K562 (cell line): ENCODE measurements around the gene HOXC10. TPM values are rescaled to one million over a fixed set of nuclear protein-coding genes. Genes with fewer than 3 reads are reported as not detected.
A peak's percentile ranks its signal among the peaks of the same experiment; 100 is the strongest.

Experiments used
- ATAC-seq: fragments of 200-7000 bp; cut with Tn5 transposase; 3 replicates; pipeline ENCODE4 v1.9.1; 2020; ENCODE audit warnings: moderate library complexity
- BruUV-seq: library from RNA; stranded (reverse); fragments of 400-500 nt; replicated peaks from 2 replicates; lab custom pipeline; 2021; lab: Mats Ljungman, UMichigan
- CTCF ChIA-PET: fragments of 300-600 bp; formaldehyde crosslinking; extraction: SDS; loops from one replicate; lab custom pipeline; 2021; ENCODE audit warnings: low intra/inter-chr PET ratio; lab: Yijun Ruan, JAX
- POLR2A ChIA-PET: fragments of 300-600, 350-650 bp; sonication (Branson Sonifier 250); formaldehyde crosslinking; extraction: SDS; loops from one replicate; lab custom pipeline; 2021; ENCODE audit warnings: antibody characterized with exemption, inconsistent platforms; lab: Yijun Ruan, JAX
- DNase-seq, 4 experiments: peaks; one replicate each; pipeline versions ENCODE4 v3.0.0 to v3.0.0-alpha.2; 2011 to 2018; ENCODE audit warnings: low spot score in 3 of 4, mixed read lengths in 3 of 4; ENCODE audit errors: extremely low read depth in 1 of 4
- FAIRE-seq: peaks from 2 replicates; lab custom pipeline; 2011; peaks lifted over from hg19 to GRCh38; lab: Jason Lieb, UNC
- H2AFZ ChIP-seq: 2 replicates; pipeline ENCODE4 v1.6.0; 2011; ENCODE audit warnings: low read depth, low read length, control low read depth, inconsistent platforms
- H3K27ac ChIP-seq: fragments of 200-600 bp; 3 replicates; pipeline ENCODE4 v1.8.0; 2011; ENCODE audit warnings: low read depth, mild to moderate bottlenecking, control low read depth, inconsistent platforms, low read length, moderate library complexity, mixed read lengths; ENCODE audit errors: extremely low read depth
- H3K27me3 ChIP-seq, 2 experiments: fragments of 300-600 bp in 1 of 2; 2 replicates in 1 of 2; 3 replicates in 1 of 2; pipeline versions ENCODE4 v1.6.0 to v1.8.0; 2011; ENCODE audit warnings: inconsistent platforms in 2 of 2, low read length in 2 of 2, mild to moderate bottlenecking in 1 of 2, mixed read lengths in 1 of 2, moderate library complexity in 1 of 2; ENCODE audit not compliant: control insufficient read depth in 2 of 2, insufficient read depth in 2 of 2
- H3K36me3 ChIP-seq: fragments of 300-600 bp; 3 replicates; pipeline ENCODE4 v1.8.0; 2011; ENCODE audit warnings: mild to moderate bottlenecking, low read length, inconsistent platforms; ENCODE audit not compliant: control insufficient read depth, insufficient read depth
- H3K4me1 ChIP-seq, 2 experiments: fragments of 200-600 bp in 1 of 2; replicated peaks in 1 of 2; 2 replicates in 1 of 2; 3 replicates in 1 of 2; pipeline versions ENCODE4 v1.5.1 to v1.8.0; 2011; ENCODE audit warnings: inconsistent platforms in 2 of 2, low read length in 2 of 2, mild to moderate bottlenecking in 1 of 2, mixed read lengths in 1 of 2, moderate library complexity in 1 of 2; ENCODE audit not compliant: control insufficient read depth in 2 of 2, insufficient read depth in 2 of 2
- H3K4me2 ChIP-seq: 2 replicates; pipeline ENCODE4 v1.6.1; 2011; ENCODE audit warnings: low read length, control low read depth, inconsistent platforms, mixed read lengths; ENCODE audit not compliant: insufficient read depth
- H3K4me3 ChIP-seq: fragments of 200-600 bp; sonication (generic), shearing (Covaris generic); 2 replicates; pipeline ENCODE4 v1.5.1; 2016; ENCODE audit warnings: control low read depth, inconsistent platforms
- H3K79me2 ChIP-seq: fragments of 200-600 bp; 3 replicates; pipeline ENCODE4 v1.8.0; 2011; ENCODE audit warnings: low read length, inconsistent platforms; ENCODE audit not compliant: control insufficient read depth, insufficient read depth
- H3K9ac ChIP-seq, 2 experiments: 2 replicates each; pipeline versions ENCODE4 v1.6.0 to v1.6.1; 2011; ENCODE audit warnings: low read depth in 2 of 2, low read length in 2 of 2, control low read depth in 1 of 2, inconsistent platforms in 1 of 2, mild to moderate bottlenecking in 1 of 2, mixed read lengths in 1 of 2; ENCODE audit not compliant: insufficient read depth in 1 of 2
- H3K9me1 ChIP-seq: one replicate; pipeline ENCODE4 v1.6.0; 2011; ENCODE audit warnings: inconsistent platforms, mild to moderate bottlenecking, low read length, moderate library complexity; ENCODE audit not compliant: control insufficient read depth, insufficient read depth
- H3K9me3 ChIP-seq: replicated peaks from 2 replicates; pipeline ENCODE4 v1.5.1; 2011; ENCODE audit warnings: low read depth, low read length, inconsistent platforms; ENCODE audit not compliant: control insufficient read depth, insufficient read depth
- H4K20me1 ChIP-seq: replicated peaks from 2 replicates; pipeline ENCODE4 v1.6.1; 2011; ENCODE audit warnings: low read length, inconsistent platforms, mixed read lengths; ENCODE audit not compliant: control insufficient read depth, insufficient read depth
- CBX2 ChIP-seq: fragments of 200-600 bp; sonication (generic); IDR thresholded peaks from one replicate; pipeline ENCODE4 v1.6.1; 2012; ENCODE audit warnings: mild to moderate bottlenecking, low read length, inconsistent platforms; ENCODE audit not compliant: insufficient read depth, poor library complexity, severe bottlenecking
- SRSF1 ChIP-seq: fragments of 200-400 bp; formaldehyde crosslinking; IDR thresholded peaks from 2 replicates; pipeline ENCODE4 v1.6.1; 2017; ENCODE audit warnings: mild to moderate bottlenecking, low read depth, low read length, moderate library complexity
- WGBS: fragments of 100-300 bp; shearing (Covaris generic); methylation state at CpG from one replicate; pipeline ENCODE4 v1.1.6; 2016; ENCODE audit warnings: low coverage, mixed read lengths; ENCODE audit not compliant: insufficient coverage; ENCODE audit errors: missing lambda C conversion rate; 5-methylcytosine and 5-hydroxymethylcytosine counted together
- in situ Hi-C: fragments of 300-500 bp; cut with MboI; formaldehyde crosslinking; loops from 4 replicates; pipeline ENCODE4 v1.15.0; 2018; ENCODE audit warnings: inconsistent platforms, mixed read lengths
- intact Hi-C: fragments of 100-400 bp; cut with micrococcal nuclease; formaldehyde crosslinking; loops from 2 replicates; pipeline ENCODE4 v1.14.2; 2022
- polyA plus RNA-seq, 8 experiments: library from polyadenylated mRNA; depleted of rRNA in 4 of 8; stranded (reverse) in 5 of 8; unstranded in 3 of 8; fragments of >200 nt; fragmentation: Nextera tagmentation in 2 of 8; fragmentation: Illumina TruSeq in 1 of 8; extraction: Ambion mirVana in 2 of 8; extraction: Trizol in 1 of 8; gene quantifications; 2 replicates each; pipeline versions ENCODE4 v1.2.1 to v1.2.3, GENCODE V29; 2011 to 2014; ENCODE audit warnings: inconsistent platforms in 1 of 8, missing spikeins in 1 of 8
- total RNA-seq, 7 experiments: library from RNA; depleted of rRNA in 6 of 7; stranded (reverse); fragments of >200 nt in 6 of 7; fragmentation: Illumina TruSeq in 2 of 7; extraction: Trizol in 2 of 7; gene quantifications; 2 replicates each; pipeline versions ENCODE4 v1.2.1 to v1.2.3, GENCODE V29; 2011 to 2021; ENCODE audit warnings: low replicate concordance in 1 of 7

Gene HOXC10
- total and polyA plus RNA-seq, 9 of the 15 experiments (the other 6 are each of a cell fraction or from before 2014, with no cell fraction given), result 0.13 to 0.77 (median 0.35) TPM; not detected in 2

DNA sequence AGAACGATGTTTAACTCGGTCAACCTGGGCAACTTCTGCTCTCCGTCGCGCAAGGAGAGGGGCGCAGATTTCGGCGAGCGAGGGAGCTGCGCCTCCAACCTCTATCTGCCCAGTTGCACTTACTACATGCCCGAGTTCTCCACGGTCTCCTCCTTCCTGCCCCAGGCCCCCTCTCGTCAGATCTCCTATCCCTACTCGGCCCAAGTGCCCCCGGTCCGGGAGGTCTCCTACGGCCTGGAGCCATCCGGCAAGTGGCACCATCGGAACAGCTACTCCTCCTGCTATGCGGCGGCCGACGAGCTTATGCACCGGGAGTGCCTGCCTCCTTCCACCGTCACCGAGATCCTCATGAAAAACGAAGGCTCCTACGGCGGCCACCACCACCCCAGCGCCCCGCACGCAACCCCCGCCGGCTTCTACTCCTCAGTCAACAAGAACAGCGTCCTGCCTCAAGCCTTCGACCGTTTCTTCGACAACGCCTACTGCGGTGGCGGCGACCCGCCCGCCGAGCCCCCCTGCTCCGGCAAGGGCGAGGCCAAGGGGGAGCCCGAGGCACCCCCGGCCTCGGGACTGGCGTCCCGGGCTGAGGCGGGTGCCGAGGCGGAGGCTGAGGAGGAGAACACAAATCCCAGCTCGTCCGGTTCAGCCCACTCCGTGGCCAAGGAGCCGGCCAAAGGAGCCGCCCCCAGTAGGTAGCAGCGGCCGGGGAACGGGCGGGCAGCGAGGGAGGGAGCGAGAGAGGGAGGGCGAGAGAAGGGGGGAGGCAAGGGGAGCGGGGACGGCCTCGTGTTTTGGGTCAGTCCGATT, 11.5 kb upstream of the HOXC10 start:
- ChIA-PET POLR2A (interaction anchor here (0.5 to 0.6 kb wide), 2 partner anchors 232 to 641 kb away, joined by 3 read pairs; no protein-coding TSS in a partner anchor), CTCF (no interaction called here)
- DNase-seq, result no peak
- Histone ChIP-seq H3K9ac (no peak overlapping the region), H3K4me2 (no peak overlapping the region), H3K4me1 (peaks cover 0 to 25% of the 10 kb centered on the region in 2 experiments; a peak in 2 of 5 replicates), H3K9me1 (no peaks in the 10 kb centered on the region), H3K79me2 (no peaks in the 10 kb centered on the region), H3K4me3 (no peak overlapping the region), H3K9me3 (no peaks in the 10 kb centered on the region), H3K27ac (no peak overlapping the region), H3K27me3 (peaks cover 55 to 75% of the 10 kb centered on the region in 2 experiments), H4K20me1 (peaks cover 5% of the 10 kb centered on the region; the same call in 1 of the 2 replicates), H3K36me3 (no peaks in the 10 kb centered on the region), H2AFZ (no peak overlapping the region)
- intact Hi-C loops (no loop called here), in situ Hi-C loops (no loop called here)
- no peak for FAIRE-seq
- 28% methylated on average over 55 of the region's 71 CpGs for WGBS
- ATAC-seq, result no peak
- TF ChIP-seq CBX2 (peak; percentile 46), SRSF1 (no peak)
- BruUV-seq, result no TSS peak
